8988T (cell line): ENCODE results near the gene LRRC45.
"Not testable (repeated sequence)": the region's sequence is repeated elsewhere in the genome, so short reads cannot be mapped to it uniquely, and the experiment has no call there.

Experiments
- DNase-seq: peaks from one replicate; pipeline ENCODE4 v3.0.0; 2011

Gene LRRC45

GRCh38 chr17:82036634-82037091, 13.6 kb downstream of the LRRC45 start:
- no peak for DNase-seq

DNA sequence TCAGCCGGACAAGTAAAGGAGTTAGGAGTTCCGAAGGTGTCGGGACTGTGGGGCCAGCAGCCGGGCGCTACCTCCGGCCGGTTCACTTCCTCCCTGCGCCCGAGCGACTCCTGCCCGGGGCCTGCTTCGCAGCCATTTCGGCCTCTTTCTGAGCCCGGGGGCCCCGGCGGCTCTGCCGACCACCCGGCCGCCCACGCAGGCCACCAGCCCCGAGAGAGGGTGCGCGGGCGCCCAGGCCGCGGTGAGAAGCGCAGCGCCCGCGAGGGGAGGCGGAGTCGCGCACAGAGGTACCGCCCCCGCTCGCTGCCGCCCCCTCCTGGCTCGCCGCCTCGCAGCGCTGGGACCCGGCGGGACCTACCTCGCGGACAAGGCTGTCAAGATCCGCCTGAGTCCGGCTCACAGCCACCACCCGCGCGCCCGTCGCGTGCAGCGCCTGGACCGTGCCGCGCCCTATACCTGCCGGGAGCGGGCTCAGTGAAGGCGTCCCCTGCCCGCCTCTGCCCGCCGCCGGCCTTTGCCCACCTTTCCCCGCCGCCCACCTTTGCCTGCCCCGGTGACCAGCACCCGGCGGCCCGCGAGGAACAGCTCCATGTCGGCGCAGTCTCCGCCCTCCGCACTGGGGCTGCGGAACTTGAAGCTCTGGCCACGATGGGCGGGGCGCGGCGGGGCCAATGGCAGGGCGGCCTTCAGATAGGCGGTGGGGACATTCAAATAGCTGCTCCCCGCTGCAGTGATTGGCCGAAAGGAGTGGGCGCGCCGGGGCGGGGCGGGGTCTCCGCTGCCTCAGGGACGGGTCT, 14.2 kb downstream of the LRRC45 start, which contains the start of gene DCXR:
TSS of gene DCXR (minus strand) at position 606 of the 797 bp plus-strand sequence. CDS start at position 591, 15 bp downstream.
- peak; percentile 91 for DNase-seq

DNA sequence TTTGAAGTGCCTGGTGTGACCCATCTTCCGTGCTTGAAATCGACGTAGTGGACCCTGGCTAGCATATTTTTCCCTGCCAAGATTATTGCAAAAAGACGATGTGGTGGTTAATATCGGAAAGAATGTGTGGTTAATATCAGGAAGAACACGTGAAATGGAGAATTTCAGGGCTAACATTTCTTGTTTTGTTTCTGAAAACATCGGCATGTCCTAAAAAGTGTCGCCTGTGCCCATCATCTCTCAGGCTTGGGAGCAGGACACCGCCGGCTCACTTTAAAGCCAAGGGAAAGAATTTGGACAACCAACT, 14.7 kb downstream of the LRRC45 start:
- no peak for DNase-seq

GRCh38 chr17:82038796-82039409, 15.8 kb downstream of the LRRC45 start:
- DNase-seq: not testable (repeated sequence)

GRCh38 chr17:82039695-82040299, 16.7 kb downstream of the LRRC45 start:
- DNase-seq: no peak

DNA sequence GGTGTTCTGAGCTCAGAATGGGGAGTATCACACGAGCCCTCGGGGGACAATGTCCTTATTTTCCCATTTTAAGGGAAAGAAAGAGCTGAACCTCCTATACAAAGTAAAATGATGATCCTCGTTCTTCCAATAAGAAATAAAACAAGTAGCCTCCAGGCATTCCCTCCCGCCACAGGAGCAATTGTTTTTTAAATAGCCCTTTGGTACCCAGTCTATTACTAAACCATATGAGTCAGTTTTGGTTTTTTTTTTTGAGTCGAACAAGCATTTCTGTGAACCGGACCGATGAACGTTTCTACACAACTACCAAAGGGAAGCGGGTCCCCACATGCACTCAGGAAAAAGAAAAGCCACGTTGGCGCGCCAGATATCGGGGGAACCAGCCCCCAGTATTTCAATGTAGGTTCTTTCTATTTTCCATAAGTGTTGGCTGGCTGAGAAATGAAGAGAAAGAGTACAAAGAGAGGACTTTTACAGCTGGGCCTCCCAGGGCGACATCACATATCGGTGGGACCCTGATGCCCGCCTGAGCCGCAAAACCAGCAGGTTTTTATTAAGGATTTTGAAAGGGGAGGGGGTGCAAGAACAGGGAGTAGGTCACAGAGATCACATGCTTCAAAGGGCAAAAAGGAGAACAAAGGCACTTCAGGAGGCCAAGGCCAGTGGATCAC, 18.2 kb downstream of the LRRC45 start:
- DNase-seq: no peak

DNA sequence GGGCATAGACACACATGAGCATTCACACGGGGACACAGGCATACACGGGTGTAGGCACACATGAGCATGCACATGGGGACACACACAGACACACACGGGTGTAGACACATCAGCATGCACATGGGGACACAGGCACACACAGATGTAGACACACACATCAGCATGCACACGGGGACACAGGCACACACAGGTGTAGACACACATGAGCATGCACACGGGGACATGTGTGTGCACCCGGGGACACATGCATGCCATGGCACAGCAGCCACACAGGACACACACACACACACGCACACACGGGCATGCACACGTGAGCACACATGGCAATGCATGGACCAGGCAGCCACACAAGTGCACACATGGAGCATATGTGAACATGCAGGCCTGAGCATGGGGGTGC, 19.5 kb downstream of the LRRC45 start:
- no peak for DNase-seq

GRCh38 chr17:82043507-82043906, 20.4 kb downstream of the LRRC45 start:
- no peak for DNase-seq

- no peak for DNase-seq
These were observed 22.9 kb downstream of the LRRC45 start for GRCh38 chr17:82045936-82046484.

DNA sequence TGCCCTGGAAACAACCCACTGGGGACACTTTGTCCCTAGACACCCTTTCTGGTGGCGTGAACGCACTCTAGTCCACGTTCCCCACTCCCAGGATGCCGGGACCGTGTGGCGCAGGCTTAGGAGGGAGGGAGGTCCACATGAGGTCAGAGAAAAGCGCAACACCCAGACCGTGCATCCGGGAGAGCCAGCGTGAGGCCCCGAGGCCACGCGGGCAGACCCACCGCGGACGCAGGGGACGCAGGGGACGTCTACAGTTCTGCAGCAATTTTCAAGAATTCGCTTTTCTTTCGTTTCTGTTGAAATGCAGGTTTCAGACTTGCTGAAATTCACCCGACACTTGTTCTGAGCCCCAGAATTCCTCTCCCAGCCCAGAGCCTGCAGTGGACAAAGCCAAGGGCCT, 23.8 kb downstream of the LRRC45 start:
- no peak for DNase-seq

- no peak for DNase-seq
These were observed 24.3 kb downstream of the LRRC45 start for GRCh38 chr17:82047379-82047778.

GRCh38 chr17:82047914-82048570, 24.9 kb downstream of the LRRC45 start:
- no peak for DNase-seq

GRCh38 chr17:82048571-82048971, 25.5 kb downstream of the LRRC45 start:
- no peak for DNase-seq

- DNase-seq: no peak
These were observed 26.0 kb downstream of the LRRC45 start for GRCh38 chr17:82049106-82049505.

DNA sequence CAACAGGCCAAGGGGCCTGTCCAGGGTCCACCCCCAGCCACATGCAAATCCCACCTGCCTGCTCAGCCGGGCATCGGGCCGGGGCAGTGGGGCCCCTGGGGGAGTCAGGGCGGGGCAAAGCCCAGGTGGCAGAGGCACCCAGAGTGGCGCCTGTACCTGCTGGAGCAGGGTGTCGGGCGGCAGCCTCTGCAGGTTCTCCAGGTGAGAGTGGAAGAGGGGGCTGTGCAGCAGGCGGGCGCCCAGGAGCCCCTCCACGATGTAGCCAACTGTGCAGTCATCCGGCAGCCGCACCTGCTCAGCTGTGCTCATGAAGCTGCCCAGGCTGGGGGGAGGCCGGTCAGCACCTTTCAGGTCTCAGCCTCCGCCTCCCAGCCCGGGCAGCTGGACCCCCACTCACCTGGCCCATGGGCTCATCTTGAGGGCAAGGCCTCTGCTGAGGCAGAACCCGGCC, 26.4 kb downstream of the LRRC45 start:
- no peak for DNase-seq

DNA sequence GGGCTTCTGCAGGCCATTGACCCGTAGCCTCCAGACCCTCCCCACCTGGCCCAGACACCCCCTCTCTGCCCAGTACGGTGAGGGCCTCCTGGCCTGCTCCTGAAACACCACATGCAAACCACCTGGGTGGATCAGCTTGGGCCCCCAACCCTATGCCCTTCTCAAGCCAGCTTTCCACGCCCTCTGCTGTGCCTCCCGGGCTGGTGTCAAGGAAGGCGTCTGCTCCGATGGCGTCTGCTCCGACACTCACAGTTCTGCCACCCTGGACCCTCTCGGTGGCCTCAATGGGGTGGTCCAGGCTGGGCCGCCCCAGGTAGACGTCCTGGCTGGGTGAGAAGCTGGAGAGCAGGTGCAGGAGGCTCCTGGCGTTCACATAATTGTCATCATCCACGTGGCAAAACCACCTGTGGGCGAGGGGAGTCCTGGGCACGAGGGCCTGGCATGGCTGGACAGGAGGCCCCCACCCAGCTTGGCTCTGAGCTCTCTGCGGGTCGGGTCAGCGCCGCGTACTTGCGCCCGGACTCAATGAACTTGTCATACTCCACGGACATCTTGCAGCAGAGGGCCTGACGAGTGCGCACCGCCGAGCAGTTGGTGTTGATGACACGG, 27.2 kb downstream of the LRRC45 start:
- no peak for DNase-seq

- no peak for DNase-seq
These were observed 27.9 kb downstream of the LRRC45 start for GRCh38 chr17:82050761-82051641.

GRCh38 chr17:82051776-82052637, 28.9 kb downstream of the LRRC45 start, which contains the start of the genes GPS1 and RFNG:
GPS1 (plus strand) TSS chr17:82051898; CDS start chr17:82051932, 34 bp downstream.
RFNG (minus strand) TSS chr17:82051811; CDS start chr17:82051766, 45 bp downstream.
- peak; percentile 96 for DNase-seq

DNA sequence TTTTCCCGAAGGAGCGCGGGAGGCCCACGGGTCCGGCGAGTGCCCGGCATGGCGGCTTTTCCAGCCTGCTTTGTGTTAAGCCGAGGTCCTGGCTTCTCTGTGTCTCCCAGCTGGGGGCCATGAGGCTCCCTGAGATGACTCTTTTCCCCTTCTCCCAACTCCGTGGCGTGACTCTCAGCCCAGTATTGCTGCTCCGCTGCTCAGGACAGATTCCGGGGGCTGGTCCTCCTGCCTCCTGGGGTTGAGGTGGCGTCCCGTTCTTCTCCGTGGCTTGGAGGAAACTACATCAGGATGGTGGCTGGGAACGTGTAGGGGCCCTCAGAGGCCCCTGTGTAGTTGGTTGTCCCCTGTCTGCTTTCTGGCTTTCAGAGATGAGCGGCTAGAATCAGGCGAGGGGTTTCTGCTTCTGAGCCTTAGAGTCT, 29.5 kb downstream of the LRRC45 start:
- no peak for DNase-seq

DNA sequence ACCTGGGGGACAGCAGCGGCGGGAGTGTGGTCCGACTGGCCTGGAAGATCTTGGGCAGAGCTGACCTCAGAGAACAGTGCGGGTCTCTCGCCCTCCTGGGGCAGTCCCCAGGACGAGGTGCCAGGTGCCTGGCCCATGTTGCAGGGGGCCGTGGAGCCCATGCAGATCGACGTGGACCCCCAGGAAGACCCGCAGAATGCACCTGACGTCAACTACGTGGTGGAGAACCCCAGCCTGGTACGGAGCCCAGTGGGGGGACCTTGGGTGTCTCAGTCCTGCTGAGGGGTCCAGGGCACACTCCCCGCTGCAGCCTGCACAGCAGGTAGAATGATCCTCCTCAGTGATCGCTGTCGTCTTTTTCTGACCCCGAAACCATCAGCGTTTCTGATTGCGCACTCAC, 30.0 kb downstream of the LRRC45 start:
- DNase-seq: no peak
